Ishikawa (cell line): ENCODE data around the gene DESI1.

ENCODE experiments used
- CEBPB ChIP-seq: IDR thresholded peaks from 2 replicates; pipeline ENCODE4 v1.6.1; 2012
- CREB1 ChIP-seq: IDR thresholded peaks from 2 replicates; pipeline ENCODE4 v1.6.1; 2012; ENCODE audit warnings: low read depth
- MAX ChIP-seq: IDR thresholded peaks from 2 replicates; pipeline ENCODE4 v1.6.1; 2012
- NFIC ChIP-seq: IDR thresholded peaks from 2 replicates; pipeline ENCODE4 v1.6.1; 2012
- REST ChIP-seq: IDR thresholded peaks from 2 replicates; pipeline ENCODE4 v1.6.1; 2012; ENCODE audit warnings: low read depth, mild to moderate bottlenecking
- TAF1 ChIP-seq: IDR thresholded peaks from 2 replicates; pipeline ENCODE4 v1.6.1; 2012; ENCODE audit warnings: low read depth, mild to moderate bottlenecking
- YY1 ChIP-seq: IDR thresholded peaks from 2 replicates; pipeline ENCODE4 v1.6.1; 2012; ENCODE audit warnings: low read depth
- ZBTB7A ChIP-seq: IDR thresholded peaks from 2 replicates; pipeline ENCODE4 v1.6.1; 2012; ENCODE audit warnings: low read depth

- TF ChIP-seq YY1 (no peak), REST (no peak), CREB1 (no peak), TAF1 (no peak), CEBPB (no peak), NFIC (no peak), ZBTB7A (no peak), MAX (no peak)
Measured at GRCh38 chr22:41595703-41596102, 25.1 kb downstream of the DESI1 start.
